ENCODE data around the gene PSD4. TPM values are rescaled to one million over a fixed set of nuclear protein-coding genes. Genes with fewer than 3 reads are reported as not detected.

Gene PSD4
- total and polyA plus RNA-seq, 2 of the 4 experiments (the other 2 are of a cell fraction), result 0.36 to 0.70 TPM

- Histone ChIP-seq H3K9me3 (ENCODE audit: control insufficient read depth, insufficient read depth, low read length) (no peaks in the 10 kb centered on the region), H3K79me1 (ENCODE audit: low read depth in 1 of 2, low read length in 2 of 2) (no peaks in the 10 kb centered on the region), H3K4ac (ENCODE audit: low read depth, low read length) (no peak overlapping the region; the same call in 1 of the 2 replicates), H3K27me3 (ENCODE audit: control insufficient read depth, insufficient read depth, low read length) (no peaks in the 10 kb centered on the region; the same call in 1 of the 2 replicates), H4K5ac (ENCODE audit: low read depth, low read length) (no peak overlapping the region), H2AK5ac (ENCODE audit: low read depth, low read length) (peak overlapping the region; percentile 14; the same call in 1 of the 2 replicates), H4K91ac (ENCODE audit: insufficient read depth, low read depth, low read length) (no peak overlapping the region), H2BK120ac (ENCODE audit: low read depth, low read length) (no peak overlapping the region; the same call in 1 of the 2 replicates), H2BK5ac (ENCODE audit: low read depth, low read length, poor library complexity, severe bottlenecking) (no peak overlapping the region), H3K9me1 (ENCODE audit: insufficient read depth, low read length) (peaks cover 10% of the 10 kb centered on the region), H3K4me1 (ENCODE audit: control insufficient read depth, insufficient read depth, low read length) (peaks cover 15% of the 10 kb centered on the region), H3K9ac (ENCODE audit: low read depth, low read length) (no peak overlapping the region), H3K4me3 (ENCODE audit: insufficient read depth, low read depth, low read length) (no peak overlapping the region), H3K4me2 (ENCODE audit: low read depth, low read length) (no peak overlapping the region), H3K56ac (ENCODE audit: extremely low read depth, insufficient read depth, low read length) (no peak overlapping the region), H2BK20ac (ENCODE audit: low read depth, low read length) (no peak overlapping the region), H3K18ac (ENCODE audit: low read depth, low read length) (no peak overlapping the region), H3K27ac (ENCODE audit: insufficient read depth, low read length) (no peak overlapping the region), H2BK15ac (ENCODE audit: low read depth, low read length) (no peak overlapping the region), H3K36me3 (ENCODE audit: control insufficient read depth, insufficient read depth, low read length) (no peaks in the 10 kb centered on the region), H3K14ac (replicated peaks; ENCODE audit: low read depth, low read length) (no peak overlapping the region), H3K23ac (ENCODE audit: low read depth, low read length) (no peak overlapping the region), H4K20me1 (ENCODE audit: insufficient read depth, low read length) (no peaks in the 10 kb centered on the region), H2AFZ (replicated peaks; ENCODE audit: low read length, poor library complexity) (peak overlapping the region; percentile 36), H4K8ac (ENCODE audit: low read depth in 2 of 2, low read length in 2 of 2) (no peak overlapping the region), H2AK9ac (replicated peaks; ENCODE audit: low read depth, low read length, poor library complexity) (peak overlapping the region; percentile 9)
- intact Hi-C loops (cut with micrococcal nuclease), result no loop called here
- ChIA-PET POLR2A (ENCODE audit: unreplicated experiment) (no interaction called here), CTCF (interaction anchor here (1.3 kb wide), 1 partner anchor 36 kb away, joined by 3 read pairs; no protein-coding TSS in a partner anchor)
- ATAC-seq (ENCODE audit: low read depth) (no peak), DNase-seq (no peak)
- WGBS, 2 experiments (ENCODE audit: extremely low coverage in 2 of 2, insufficient read length in 1 of 2), result 96% methylated on average over 7 of the region's 14 CpGs; no CpG with 5 or more reads in 1 of the 2 experiments
- in situ Hi-C loops (cut with MboI; ENCODE audit: low sequenced_read_pairs), result no loop called here
- dilution Hi-C loops (cut with HindIII; ENCODE audit: low sequenced_read_pairs, unreplicated experiment), result no loop called here
- no TSS peak for BruUV-seq (replicated peaks)
- TF ChIP-seq CHD1 (IDR thresholded peaks at IDR 0.05; ENCODE audit: low read depth, low read length) (no peak), MXI1 (IDR thresholded peaks at IDR 0.05; ENCODE audit: borderline replicate concordance, low read depth, low read length) (no peak), BHLHE40 (IDR thresholded peaks at IDR 0.05; ENCODE audit: low read depth, low read length) (no peak), USF2 (IDR thresholded peaks at IDR 0.05; ENCODE audit: low read depth, low read length) (no peak), RAD21 (IDR thresholded peaks at IDR 0.05; ENCODE audit: low read length) (no peak), POLR2A (IDR thresholded peaks at IDR 0.05; ENCODE audit: low read depth, low read length) (no peak), FOS (IDR thresholded peaks at IDR 0.05; ENCODE audit: low read depth, low read length) (no peak), SMC3 (IDR thresholded peaks at IDR 0.05; ENCODE audit: low read depth, low read length) (no peak), RFX5 (IDR thresholded peaks at IDR 0.05; ENCODE audit: low read depth, low read length) (no peak), NFE2L2 (IDR thresholded peaks at IDR 0.05; ENCODE audit: low read depth, low read length) (no peak), CEBPB (IDR thresholded peaks at IDR 0.05; ENCODE audit: low read depth, low read length) (no peak), MAFK (IDR thresholded peaks at IDR 0.05; ENCODE audit: low read depth, low read length) (no peak), MAZ (IDR thresholded peaks at IDR 0.05; ENCODE audit: borderline replicate concordance, low read depth, low read length) (no peak)
- TF ChIP-seq, protein P1, sequence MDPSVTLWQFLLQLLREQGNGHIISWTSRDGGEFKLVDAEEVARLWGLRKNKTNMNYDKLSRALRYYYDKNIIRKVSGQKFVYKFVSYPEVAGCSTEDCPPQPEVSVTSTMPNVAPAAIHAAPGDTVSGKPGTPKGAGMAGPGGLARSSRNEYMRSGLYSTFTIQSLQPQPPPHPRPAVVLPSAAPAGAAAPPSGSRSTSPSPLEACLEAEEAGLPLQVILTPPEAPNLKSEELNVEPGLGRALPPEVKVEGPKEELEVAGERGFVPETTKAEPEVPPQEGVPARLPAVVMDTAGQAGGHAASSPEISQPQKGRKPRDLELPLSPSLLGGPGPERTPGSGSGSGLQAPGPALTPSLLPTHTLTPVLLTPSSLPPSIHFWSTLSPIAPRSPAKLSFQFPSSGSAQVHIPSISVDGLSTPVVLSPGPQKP (IDR thresholded peaks at IDR 0.05; ENCODE audit: borderline replicate concordance, low read depth, low read length), result no peak
- TF ChIP-seq, protein P2, sequence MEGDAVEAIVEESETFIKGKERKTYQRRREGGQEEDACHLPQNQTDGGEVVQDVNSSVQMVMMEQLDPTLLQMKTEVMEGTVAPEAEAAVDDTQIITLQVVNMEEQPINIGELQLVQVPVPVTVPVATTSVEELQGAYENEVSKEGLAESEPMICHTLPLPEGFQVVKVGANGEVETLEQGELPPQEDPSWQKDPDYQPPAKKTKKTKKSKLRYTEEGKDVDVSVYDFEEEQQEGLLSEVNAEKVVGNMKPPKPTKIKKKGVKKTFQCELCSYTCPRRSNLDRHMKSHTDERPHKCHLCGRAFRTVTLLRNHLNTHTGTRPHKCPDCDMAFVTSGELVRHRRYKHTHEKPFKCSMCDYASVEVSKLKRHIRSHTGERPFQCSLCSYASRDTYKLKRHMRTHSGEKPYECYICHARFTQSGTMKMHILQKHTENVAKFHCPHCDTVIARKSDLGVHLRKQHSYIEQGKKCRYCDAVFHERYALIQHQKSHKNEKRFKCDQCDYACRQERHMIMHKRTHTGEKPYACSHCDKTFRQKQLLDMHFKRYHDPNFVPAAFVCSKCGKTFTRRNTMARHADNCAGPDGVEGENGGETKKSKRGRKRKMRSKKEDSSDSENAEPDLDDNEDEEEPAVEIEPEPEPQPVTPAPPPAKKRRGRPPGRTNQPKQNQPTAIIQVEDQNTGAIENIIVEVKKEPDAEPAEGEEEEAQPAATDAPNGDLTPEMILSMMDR (conservative IDR thresholded peaks at IDR 0.05; ENCODE audit: low read depth, low read length), result no peak
These were observed 39.5 kb downstream of the PSD4 start for GRCh38 chr2:113213061-113213930.
